Measurements from ENCODE around the gene AASS. TPM values are rescaled to one million over a fixed set of nuclear protein-coding genes. Genes with fewer than 3 reads are reported as not detected.
A peak's percentile ranks its signal among the peaks of the same experiment; 100 is the strongest.

AASS gene
- total RNA-seq, 1 experiment from 2014 or later: 11.3 TPM

DNA sequence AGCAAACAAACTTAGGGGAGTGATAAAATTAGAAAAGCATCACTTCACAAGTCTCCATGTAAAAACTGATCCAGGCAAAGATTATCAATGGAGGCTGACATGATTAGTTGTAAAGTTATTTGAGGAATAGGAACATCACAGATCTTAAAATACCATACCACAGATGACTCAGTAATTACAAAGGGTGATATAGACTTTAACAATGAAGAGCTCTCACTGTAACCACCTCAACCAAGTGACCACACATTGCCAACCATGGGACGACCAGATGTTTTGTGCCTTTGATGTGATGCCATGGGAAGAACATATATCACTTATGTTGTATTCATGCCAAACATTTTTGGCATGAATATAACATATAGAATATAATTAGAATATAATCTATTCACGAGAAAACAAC, 11.7 kb downstream of the AASS start:
- Histone ChIP-seq H3K36me3 (ENCODE audit: control insufficient read depth, insufficient read depth, low read length) (no peaks in the 10 kb centered on the region), H3K9me3 (no peaks in the 10 kb centered on the region), H3K27me3 (replicated peaks; ENCODE audit: control insufficient read depth, insufficient read depth, low read length) (no peaks in the 10 kb centered on the region), H3K4me3 (ENCODE audit: low read depth, low read length) (no peak overlapping the region), H3K4me1 (peaks cover 6% of the 10 kb centered on the region; the same call in 1 of the 2 replicates)
- CTCF ChIA-PET: no interaction called here
- Mint-ChIP-seq H3K4me1 (ENCODE audit: low read depth, unreplicated experiment) (no peaks in the 10 kb centered on the region), H3K27me3 (ENCODE audit: insufficient read depth, unreplicated experiment) (no peaks in the 10 kb centered on the region), H3K9me3 (ENCODE audit: unreplicated experiment) (peaks cover 8% of the 10 kb centered on the region), H3K27ac (ENCODE audit: unreplicated experiment) (no peak overlapping the region), H3K36me3 (ENCODE audit: insufficient read depth, unreplicated experiment) (no peaks in the 10 kb centered on the region), H3K4me3 (ENCODE audit: unreplicated experiment) (no peak overlapping the region)
- intact Hi-C loops (cut with micrococcal nuclease; ENCODE audit: unreplicated experiment): no loop called here
- BruUV-seq (replicated peaks): no TSS peak
- POLR2A ChIA-PET: no interaction called here
- TF ChIP-seq, protein P1, sequence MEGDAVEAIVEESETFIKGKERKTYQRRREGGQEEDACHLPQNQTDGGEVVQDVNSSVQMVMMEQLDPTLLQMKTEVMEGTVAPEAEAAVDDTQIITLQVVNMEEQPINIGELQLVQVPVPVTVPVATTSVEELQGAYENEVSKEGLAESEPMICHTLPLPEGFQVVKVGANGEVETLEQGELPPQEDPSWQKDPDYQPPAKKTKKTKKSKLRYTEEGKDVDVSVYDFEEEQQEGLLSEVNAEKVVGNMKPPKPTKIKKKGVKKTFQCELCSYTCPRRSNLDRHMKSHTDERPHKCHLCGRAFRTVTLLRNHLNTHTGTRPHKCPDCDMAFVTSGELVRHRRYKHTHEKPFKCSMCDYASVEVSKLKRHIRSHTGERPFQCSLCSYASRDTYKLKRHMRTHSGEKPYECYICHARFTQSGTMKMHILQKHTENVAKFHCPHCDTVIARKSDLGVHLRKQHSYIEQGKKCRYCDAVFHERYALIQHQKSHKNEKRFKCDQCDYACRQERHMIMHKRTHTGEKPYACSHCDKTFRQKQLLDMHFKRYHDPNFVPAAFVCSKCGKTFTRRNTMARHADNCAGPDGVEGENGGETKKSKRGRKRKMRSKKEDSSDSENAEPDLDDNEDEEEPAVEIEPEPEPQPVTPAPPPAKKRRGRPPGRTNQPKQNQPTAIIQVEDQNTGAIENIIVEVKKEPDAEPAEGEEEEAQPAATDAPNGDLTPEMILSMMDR (IDR thresholded peaks at IDR 0.05; ENCODE audit: insufficient read depth in 1 of 2, low read depth in 1 of 2, low read length in 1 of 2, severe bottlenecking in 1 of 2, unreplicated experiment in 1 of 2): no peak
- no peak for DNase-seq

DNA sequence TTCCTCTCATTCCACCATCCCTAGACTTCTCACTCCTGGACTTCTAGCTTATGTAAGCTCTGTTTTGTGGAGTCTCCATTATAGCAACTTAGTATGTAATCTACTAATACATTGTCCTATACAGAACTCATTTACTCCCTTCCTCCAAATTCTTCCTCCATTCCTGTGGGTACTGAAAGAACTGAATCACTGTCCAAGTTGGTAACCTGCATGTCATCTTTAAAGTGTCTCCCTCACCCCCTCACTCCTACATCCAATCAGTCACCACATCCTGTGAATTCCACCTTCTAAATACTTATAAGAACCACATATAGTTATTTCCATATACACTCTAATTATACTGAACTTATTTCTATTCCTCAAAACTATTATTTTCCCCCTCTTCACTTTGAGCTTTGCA, 20.3 kb downstream of the AASS start:
- Histone ChIP-seq H3K4me3 (ENCODE audit: low read depth, low read length) (no peak overlapping the region), H3K36me3 (ENCODE audit: control insufficient read depth, insufficient read depth, low read length) (no peaks in the 10 kb centered on the region), H3K4me1 (peaks cover 8% of the 10 kb centered on the region), H3K9me3 (no peaks in the 10 kb centered on the region), H3K27me3 (replicated peaks; ENCODE audit: control insufficient read depth, insufficient read depth, low read length) (no peaks in the 10 kb centered on the region)
- BruUV-seq (replicated peaks): no TSS peak
- no peak overlapping the region for H3K4me3 Mint-ChIP-seq (ENCODE audit: unreplicated experiment)
- TF ChIP-seq, protein P1 (IDR thresholded peaks at IDR 0.05; ENCODE audit: insufficient read depth in 1 of 2, low read depth in 1 of 2, low read length in 1 of 2, severe bottlenecking in 1 of 2, unreplicated experiment in 1 of 2): no peak
- peaks cover 8% of the 10 kb centered on the region for H3K4me1 Mint-ChIP-seq (ENCODE audit: low read depth, unreplicated experiment)
- POLR2A ChIA-PET: no interaction called here
- DNase-seq: no peak
- CTCF ChIA-PET: no interaction called here
- peaks cover 7% of the 10 kb centered on the region for H3K36me3 Mint-ChIP-seq (ENCODE audit: insufficient read depth, unreplicated experiment)
- peaks cover 8% of the 10 kb centered on the region for H3K9me3 Mint-ChIP-seq (ENCODE audit: unreplicated experiment)
- H3K27me3 Mint-ChIP-seq (ENCODE audit: insufficient read depth, unreplicated experiment): no peaks in the 10 kb centered on the region
- intact Hi-C loops (cut with micrococcal nuclease; ENCODE audit: unreplicated experiment): no loop called here
- no peak overlapping the region for H3K27ac Mint-ChIP-seq (ENCODE audit: unreplicated experiment)

DNA sequence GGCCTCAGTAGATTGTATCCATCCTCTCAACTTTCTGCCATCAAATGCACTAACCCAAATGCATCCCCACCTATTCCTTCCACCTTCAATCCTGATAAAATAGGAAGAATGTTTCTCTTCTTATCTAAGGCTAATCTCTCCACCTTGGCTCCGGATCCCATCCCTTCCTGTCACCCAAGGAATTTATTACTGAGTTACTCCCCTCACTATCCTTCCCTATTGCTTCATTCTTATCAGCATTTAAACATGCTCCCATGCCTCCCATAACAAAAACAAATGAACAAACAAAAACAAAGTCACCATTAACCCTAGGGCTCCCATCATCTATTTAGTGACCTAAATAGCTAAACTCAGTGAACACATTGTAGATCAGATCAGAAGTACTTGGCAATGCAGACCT, 25.3 kb downstream of the AASS start:
- Mint-ChIP-seq H3K4me1 (ENCODE audit: low read depth, unreplicated experiment) (peaks cover 18% of the 10 kb centered on the region), H3K27me3 (ENCODE audit: insufficient read depth, unreplicated experiment) (no peaks in the 10 kb centered on the region), H3K4me3 (ENCODE audit: unreplicated experiment) (peak overlapping the region; percentile 30), H3K9me3 (ENCODE audit: unreplicated experiment) (no peaks in the 10 kb centered on the region), H3K27ac (ENCODE audit: unreplicated experiment) (peak overlapping the region; percentile 13), H3K36me3 (ENCODE audit: insufficient read depth, unreplicated experiment) (peaks cover 14% of the 10 kb centered on the region)
- TF ChIP-seq, protein P1 (IDR thresholded peaks at IDR 0.05; ENCODE audit: insufficient read depth in 1 of 2, low read depth in 1 of 2, low read length in 1 of 2, severe bottlenecking in 1 of 2, unreplicated experiment in 1 of 2): no peak
- ChIA-PET CTCF (no interaction called here), POLR2A (no interaction called here)
- peaks cover 13% of the 10 kb centered on the region for H3K4me1 ChIP-seq
- no TSS peak for BruUV-seq (replicated peaks)
- intact Hi-C loops (cut with micrococcal nuclease; ENCODE audit: unreplicated experiment): loop anchor here (2.0 kb wide), 1 partner anchor 48 kb away; no protein-coding TSS in a partner anchor
- peak; percentile 7 to 46 for DNase-seq
- H3K36me3 ChIP-seq (ENCODE audit: control insufficient read depth, insufficient read depth, low read length): no peaks in the 10 kb centered on the region
- H3K9me3 ChIP-seq: no peaks in the 10 kb centered on the region
- H3K27me3 ChIP-seq (replicated peaks; ENCODE audit: control insufficient read depth, insufficient read depth, low read length): no peaks in the 10 kb centered on the region
- no peak overlapping the region for H3K4me3 ChIP-seq (ENCODE audit: low read depth, low read length)
